SU-DHL-6 (cell line): Measurements from ENCODE around the gene MAPK8.

Source experiments
- CTCF ChIP-seq: fragments of 200-600 bp; sonication (generic); IDR thresholded peaks from one replicate; pipeline ENCODE4 v1.5.1; 2017; ENCODE audit warnings: antibody characterized with exemption, mild to moderate bottlenecking, low read length, moderate library complexity; ENCODE audit not compliant: insufficient read depth, poor library complexity, severe bottlenecking
- EZH2phosphoT487 ChIP-seq: fragments of 200-600 bp; sonication (generic), shearing (Covaris generic); conservative IDR thresholded peaks from 2 replicates; pipeline ENCODE4 v1.6.1; 2018; ENCODE audit warnings: mild to moderate bottlenecking, antibody characterized with exemption, low read length, moderate library complexity, mixed read lengths

- TF ChIP-seq CTCF (no peak), EZH2phosphoT487 (no peak)
These were observed 23.6 kb upstream of the MAPK8 start for GRCh38 chr10:48282829-48283228.
